GM20000 (cell line): ENCODE measurements around the gene PARVA.

Source experiments
- DNase-seq: peaks from one replicate; pipeline ENCODE4 v3.0.0; 2012; ENCODE audit warnings: low spot score
- TF ChIP-seq, protein P1 (sequence below): IDR thresholded peaks from 2 replicates; pipeline ENCODE4 v1.5.1; 2012; ENCODE audit warnings: mild to moderate bottlenecking, control low read depth; ENCODE audit errors: extremely low read depth, missing control alignments

The PARVA gene

DNA sequence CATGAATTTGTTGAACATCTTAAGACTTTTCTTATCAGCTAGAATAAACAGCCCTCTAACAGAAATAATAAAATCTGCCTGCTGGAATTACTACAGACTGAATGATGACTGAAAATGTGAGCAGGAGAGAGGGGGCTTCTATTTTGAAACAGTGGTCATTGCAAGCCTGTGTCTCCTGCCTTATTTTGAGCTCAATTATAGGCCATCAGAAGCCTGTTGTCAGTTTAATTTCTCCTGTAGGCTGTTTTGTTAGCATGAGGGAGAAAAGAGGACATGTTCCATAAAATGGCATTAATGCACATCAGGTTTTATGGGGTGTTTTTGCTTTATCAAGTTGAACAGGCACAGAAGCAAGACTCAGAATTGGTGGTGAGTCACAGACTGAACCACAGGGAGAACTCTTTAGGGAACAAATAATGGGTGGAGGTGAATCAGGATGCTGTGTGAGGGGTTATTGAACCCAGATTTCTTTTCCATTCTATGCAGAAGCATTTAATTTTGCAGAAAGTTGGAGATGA lies 129.1 kb downstream of the PARVA start:
- TF ChIP-seq, protein P1, sequence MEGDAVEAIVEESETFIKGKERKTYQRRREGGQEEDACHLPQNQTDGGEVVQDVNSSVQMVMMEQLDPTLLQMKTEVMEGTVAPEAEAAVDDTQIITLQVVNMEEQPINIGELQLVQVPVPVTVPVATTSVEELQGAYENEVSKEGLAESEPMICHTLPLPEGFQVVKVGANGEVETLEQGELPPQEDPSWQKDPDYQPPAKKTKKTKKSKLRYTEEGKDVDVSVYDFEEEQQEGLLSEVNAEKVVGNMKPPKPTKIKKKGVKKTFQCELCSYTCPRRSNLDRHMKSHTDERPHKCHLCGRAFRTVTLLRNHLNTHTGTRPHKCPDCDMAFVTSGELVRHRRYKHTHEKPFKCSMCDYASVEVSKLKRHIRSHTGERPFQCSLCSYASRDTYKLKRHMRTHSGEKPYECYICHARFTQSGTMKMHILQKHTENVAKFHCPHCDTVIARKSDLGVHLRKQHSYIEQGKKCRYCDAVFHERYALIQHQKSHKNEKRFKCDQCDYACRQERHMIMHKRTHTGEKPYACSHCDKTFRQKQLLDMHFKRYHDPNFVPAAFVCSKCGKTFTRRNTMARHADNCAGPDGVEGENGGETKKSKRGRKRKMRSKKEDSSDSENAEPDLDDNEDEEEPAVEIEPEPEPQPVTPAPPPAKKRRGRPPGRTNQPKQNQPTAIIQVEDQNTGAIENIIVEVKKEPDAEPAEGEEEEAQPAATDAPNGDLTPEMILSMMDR: no peak
- no peak for DNase-seq

GRCh38 chr11:12507391-12507790 lies 130.0 kb downstream of the PARVA start:
- DNase-seq: no peak
- TF ChIP-seq, protein P1: no peak

DNA sequence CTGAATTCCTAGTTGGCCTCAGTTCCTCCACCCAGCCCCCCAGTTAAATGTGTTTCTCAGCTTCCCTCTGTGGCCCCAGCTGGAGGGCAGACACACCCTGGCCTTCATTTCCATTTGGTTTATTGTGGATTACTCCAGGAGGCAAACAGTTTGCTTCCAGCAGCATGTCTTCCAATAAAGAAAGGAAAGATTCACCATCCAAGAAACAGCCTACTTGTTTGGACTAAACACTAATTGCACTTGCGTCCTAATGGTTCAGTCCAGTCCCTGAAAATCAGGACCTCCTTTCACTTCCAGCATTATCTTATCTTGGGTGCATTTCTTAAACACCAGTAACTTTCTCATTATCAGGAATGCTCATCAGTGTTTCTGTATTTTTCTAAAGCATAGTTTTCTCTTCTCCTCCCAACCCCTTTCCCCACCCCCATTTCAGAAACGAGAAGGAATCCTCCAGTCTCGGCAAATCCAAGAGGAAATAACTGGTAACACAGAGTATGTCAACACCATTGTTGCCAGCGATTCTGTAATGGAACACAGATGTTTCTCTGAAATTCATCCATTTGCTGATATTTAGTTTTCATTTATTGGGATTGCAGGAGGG lies 130.9 kb downstream of the PARVA start:
- TF ChIP-seq, protein P1: no peak
- DNase-seq: no peak

- TF ChIP-seq, protein P1: no peak
Measured at GRCh38 chr11:12509371-12509770, 132.0 kb downstream of the PARVA start.

GRCh38 chr11:12512132-12512531 lies 134.8 kb downstream of the PARVA start:
- TF ChIP-seq, protein P1: no peak
- no peak for DNase-seq

More at GRCh38 chr11:12509371-12509770, 132.0 kb downstream of the PARVA start:
- no peak for DNase-seq

- TF ChIP-seq, protein P1: no peak
- no peak for DNase-seq
Measured at GRCh38 chr11:12512826-12513395, 135.5 kb downstream of the PARVA start.

- TF ChIP-seq, protein P1: no peak
- no peak for DNase-seq
Measured at GRCh38 chr11:12516387-12517105, 139.2 kb downstream of the PARVA start.
